GM19099 (cell line): ENCODE results near the gene FRYL.

ENCODE experiments used
- POLR2A ChIP-seq: IDR thresholded peaks from 3 replicates; pipeline ENCODE4 v1.6.1; 2011; ENCODE audit warnings: low read depth; ENCODE audit not compliant: insufficient read length; ENCODE audit errors: extremely low read depth

FRYL gene

GRCh38 chr4:48761286-48761685 lies 18.8 kb downstream of the FRYL start:
- no peak for TF ChIP-seq POLR2A

- TF ChIP-seq POLR2A = no peak
These were observed 23.3 kb downstream of the FRYL start for GRCh38 chr4:48756689-48757220.

GRCh38 chr4:48755281-48755680 lies 24.8 kb downstream of the FRYL start:
- TF ChIP-seq POLR2A = no peak

- TF ChIP-seq POLR2A = no peak
These were observed 26.9 kb downstream of the FRYL start for GRCh38 chr4:48753159-48753558.

GRCh38 chr4:48752726-48753125 lies 27.4 kb downstream of the FRYL start:
- no peak for TF ChIP-seq POLR2A

- TF ChIP-seq POLR2A = no peak
These were observed 27.8 kb downstream of the FRYL start for GRCh38 chr4:48752246-48752645.

- no peak for TF ChIP-seq POLR2A
These were observed 31.0 kb downstream of the FRYL start for GRCh38 chr4:48748949-48749596.

GRCh38 chr4:48746608-48747362 lies 33.3 kb downstream of the FRYL start:
- TF ChIP-seq POLR2A = no peak

GRCh38 chr4:48742412-48742811 lies 37.7 kb downstream of the FRYL start:
- no peak for TF ChIP-seq POLR2A

GRCh38 chr4:48739560-48740019 lies 40.5 kb downstream of the FRYL start:
- TF ChIP-seq POLR2A = no peak

- TF ChIP-seq POLR2A = no peak
These were observed 41.2 kb downstream of the FRYL start for GRCh38 chr4:48738856-48739255.

GRCh38 chr4:48727666-48728459 lies 52.2 kb downstream of the FRYL start:
- TF ChIP-seq POLR2A = no peak

GRCh38 chr4:48725414-48725813 lies 54.7 kb downstream of the FRYL start:
- TF ChIP-seq POLR2A = no peak

- TF ChIP-seq POLR2A = no peak
These were observed 57.3 kb downstream of the FRYL start for GRCh38 chr4:48722509-48723446.

GRCh38 chr4:48720459-48720858 lies 59.6 kb downstream of the FRYL start:
- TF ChIP-seq POLR2A = no peak
